Stimulated activated CD8-positive, alpha-beta memory T cell treated with anti-CD3 and anti-CD28 coated beads, Interleukin-4, amount 100 ng/mL, for 48 hours (primary cell): ENCODE measurements around the gene AP3D1.
A peak's percentile ranks its signal among the peaks of the same experiment; 100 is the strongest.
"Not testable (repeated sequence)": the region's sequence is repeated elsewhere in the genome, so short reads cannot be mapped to it uniquely, and the experiment has no call there.

Source experiments
- DNase-seq: peaks from one replicate; pipeline ENCODE4 v3.0.0-alpha.2; 2020

Gene AP3D1

GRCh38 chr19:2149980-2150793 lies 1.2 kb downstream of the AP3D1 start:
- DNase-seq = peak; percentile 31

- DNase-seq = peak; percentile 29
Measured at GRCh38 chr19:2148482-2149135, 2.8 kb downstream of the AP3D1 start.

- no peak for DNase-seq
Measured at GRCh38 chr19:2145831-2146241, 5.5 kb downstream of the AP3D1 start.

GRCh38 chr19:2144190-2144589 lies 7.2 kb downstream of the AP3D1 start:
- DNase-seq = no peak

GRCh38 chr19:2142173-2142829 lies 9.1 kb downstream of the AP3D1 start:
- no peak for DNase-seq

GRCh38 chr19:2140138-2140569 lies 11.2 kb downstream of the AP3D1 start:
- DNase-seq = no peak

- no peak for DNase-seq
Measured at GRCh38 chr19:2139385-2140137, 11.8 kb downstream of the AP3D1 start.

- no peak for DNase-seq
Measured at GRCh38 chr19:2138061-2138728, 13.2 kb downstream of the AP3D1 start.

- no peak for DNase-seq
Measured at GRCh38 chr19:2136796-2137195, 14.6 kb downstream of the AP3D1 start.

- no peak for DNase-seq
Measured at GRCh38 chr19:2135474-2136402, 15.6 kb downstream of the AP3D1 start.

GRCh38 chr19:2132731-2133490 lies 18.5 kb downstream of the AP3D1 start:
- no peak for DNase-seq

- no peak for DNase-seq
Measured at GRCh38 chr19:2132191-2132590, 19.2 kb downstream of the AP3D1 start.

- DNase-seq = not testable (repeated sequence)
Measured at GRCh38 chr19:2131012-2131975, 20.1 kb downstream of the AP3D1 start.

- DNase-seq = no peak
Measured at GRCh38 chr19:2129892-2130770, 21.2 kb downstream of the AP3D1 start.

GRCh38 chr19:2129486-2129885 lies 21.9 kb downstream of the AP3D1 start:
- DNase-seq = no peak

GRCh38 chr19:2129022-2129421 lies 22.3 kb downstream of the AP3D1 start:
- DNase-seq = no peak

- DNase-seq = not testable (repeated sequence)
Measured at GRCh38 chr19:2128252-2128651, 23.1 kb downstream of the AP3D1 start.

- DNase-seq = no peak
Measured at GRCh38 chr19:2127758-2128157, 23.6 kb downstream of the AP3D1 start.
